GM21529 (cell line): ENCODE data around the gene SLC39A11.
"Not testable (repeated sequence)": the region's sequence is repeated elsewhere in the genome, so short reads cannot be mapped to it uniquely, and the experiment has no call there.

Source experiments
- ATAC-seq: cut with Tn5 transposase; IDR thresholded peaks from one replicate; pipeline ENCODE4 v1.9.1; 2021; ENCODE audit not compliant: unreplicated experiment

SLC39A11 gene

GRCh38 chr17:72732893-72733618 lies 359.4 kb downstream of the SLC39A11 start:
- ATAC-seq, result no peak

DNA sequence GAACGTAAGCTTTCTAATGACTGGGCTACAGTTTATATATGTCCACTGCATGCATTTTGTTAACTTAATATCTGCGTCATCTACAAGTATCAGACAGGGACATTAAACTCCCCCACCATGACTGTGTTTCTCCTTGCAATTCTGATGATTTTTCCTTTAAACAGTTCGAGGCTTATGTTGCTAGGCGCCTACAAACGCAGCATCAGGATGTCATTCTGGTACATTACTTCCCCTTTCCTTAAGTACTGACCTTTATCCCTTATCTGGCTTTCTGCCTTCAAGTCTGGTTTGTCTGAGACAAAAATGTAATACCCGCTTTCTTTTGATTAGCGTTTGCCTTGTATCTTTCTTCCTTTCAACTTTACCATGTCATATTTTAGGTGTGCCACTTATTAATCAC lies 362.4 kb downstream of the SLC39A11 start:
- no peak for ATAC-seq

GRCh38 chr17:72726936-72727335 lies 365.6 kb downstream of the SLC39A11 start:
- ATAC-seq, result peak; percentile 88

- no peak for ATAC-seq
Observed at GRCh38 chr17:72725433-72726068, 366.9 kb downstream of the SLC39A11 start.

DNA sequence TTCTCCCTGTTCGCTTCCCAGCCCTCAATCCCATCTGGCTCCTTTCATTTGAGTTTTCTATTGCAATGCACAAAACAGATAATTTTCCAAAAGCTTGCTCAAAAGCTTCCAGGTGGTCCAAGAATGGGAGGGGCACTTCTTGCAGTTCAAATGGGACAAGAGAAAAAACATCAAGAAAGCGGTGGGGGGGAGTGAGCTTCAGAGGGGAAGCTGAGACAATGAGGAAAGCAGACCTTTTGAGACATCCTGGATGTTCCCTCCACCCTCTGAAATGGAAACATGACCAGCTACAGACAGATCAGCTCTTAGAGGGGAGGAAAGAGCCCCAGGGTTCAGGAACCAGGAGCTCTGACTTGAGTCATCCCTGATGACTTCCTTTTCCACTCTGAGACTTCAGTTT lies 368.2 kb downstream of the SLC39A11 start:
- no peak for ATAC-seq

- ATAC-seq, result no peak
Observed at GRCh38 chr17:72723711-72724110, 368.8 kb downstream of the SLC39A11 start.

DNA sequence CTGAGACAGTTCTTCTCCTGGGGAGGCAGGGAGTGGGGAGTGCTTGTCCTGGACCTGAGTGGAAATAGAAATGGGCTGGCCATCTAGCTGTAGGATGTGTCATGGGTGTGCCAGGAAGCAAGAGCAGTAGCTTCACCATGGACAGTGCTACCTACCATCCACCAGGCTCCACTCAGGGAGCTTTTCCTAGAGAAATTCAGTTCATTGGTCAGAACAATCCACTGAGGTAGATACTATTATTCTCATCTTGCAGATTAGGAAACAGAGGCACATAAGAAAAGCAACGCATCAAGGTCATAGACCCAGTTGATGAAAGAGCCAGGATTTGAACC lies 372.0 kb downstream of the SLC39A11 start:
- no peak for ATAC-seq

GRCh38 chr17:72719578-72720493 lies 372.7 kb downstream of the SLC39A11 start:
- ATAC-seq, result no peak

DNA sequence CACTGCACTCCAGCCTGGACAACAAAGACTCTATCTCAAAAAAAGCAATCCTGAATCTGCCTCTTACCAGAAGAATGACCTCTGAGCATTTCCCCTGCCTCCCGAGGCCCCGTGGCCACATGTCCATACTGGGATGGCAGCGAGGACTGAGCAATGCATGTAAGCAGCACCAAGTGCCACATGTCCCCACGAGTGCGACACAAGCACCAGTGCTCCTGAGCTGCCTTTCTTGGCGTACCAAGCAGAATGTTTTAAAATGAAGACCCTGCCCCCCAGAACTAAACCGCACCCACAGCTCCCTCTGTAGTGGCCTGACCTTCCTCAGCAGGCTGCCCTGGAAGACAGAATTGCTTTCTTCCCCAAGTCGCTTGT lies 373.3 kb downstream of the SLC39A11 start:
- ATAC-seq, result no peak

- no peak for ATAC-seq
Observed at GRCh38 chr17:72717676-72718075, 374.8 kb downstream of the SLC39A11 start.

GRCh38 chr17:72717276-72717675 lies 375.2 kb downstream of the SLC39A11 start:
- ATAC-seq, result no peak

GRCh38 chr17:72715906-72716572 lies 376.4 kb downstream of the SLC39A11 start:
- ATAC-seq, result no peak

GRCh38 chr17:72714357-72714966 lies 378.0 kb downstream of the SLC39A11 start:
- ATAC-seq, result no peak

- no peak for ATAC-seq
Observed at GRCh38 chr17:72713701-72714100, 378.8 kb downstream of the SLC39A11 start.

- no peak for ATAC-seq
Observed at GRCh38 chr17:72711521-72712310, 380.8 kb downstream of the SLC39A11 start.

DNA sequence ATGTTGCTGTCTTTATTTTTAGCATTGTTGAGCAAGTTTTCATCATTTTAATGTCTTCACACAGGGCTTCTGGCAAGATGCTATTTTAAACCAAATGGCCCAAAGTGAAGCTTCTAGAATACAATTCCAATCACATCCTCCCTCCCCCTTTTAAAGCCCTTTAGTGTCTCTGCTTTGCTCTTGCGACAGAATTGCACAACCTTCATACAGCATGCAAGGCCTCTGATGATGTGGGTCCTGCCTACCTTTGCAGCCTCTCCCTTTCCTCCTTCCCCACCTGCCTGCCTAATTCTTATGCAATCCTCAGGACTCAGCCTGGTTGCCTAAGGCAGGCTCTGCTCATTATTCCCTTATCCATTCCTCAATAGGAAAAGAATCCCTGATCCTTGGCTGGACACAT lies 381.7 kb downstream of the SLC39A11 start:
- ATAC-seq, result no peak

- ATAC-seq, result no peak
Observed at GRCh38 chr17:72710202-72710601, 382.3 kb downstream of the SLC39A11 start.

DNA sequence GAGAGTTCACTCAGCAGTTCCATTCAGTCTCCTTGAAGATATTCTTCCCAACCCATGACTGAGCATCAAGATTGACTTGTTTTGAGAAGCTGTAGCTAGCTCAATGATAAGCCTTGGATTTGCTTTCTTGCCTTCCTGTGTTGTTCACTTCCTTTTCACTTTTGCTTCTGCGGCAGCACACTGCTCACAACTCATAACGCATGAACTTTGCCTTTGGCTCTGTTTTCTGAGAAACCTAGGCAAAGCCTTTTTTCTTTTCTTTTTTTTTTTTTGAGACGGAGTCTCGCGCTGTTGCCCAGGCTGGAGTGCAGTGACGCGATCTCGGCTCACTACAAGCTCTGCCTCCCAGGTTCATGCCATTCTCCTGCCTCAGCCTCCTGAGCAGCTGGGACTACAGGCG lies 383.8 kb downstream of the SLC39A11 start:
- ATAC-seq, result not testable (repeated sequence)

DNA sequence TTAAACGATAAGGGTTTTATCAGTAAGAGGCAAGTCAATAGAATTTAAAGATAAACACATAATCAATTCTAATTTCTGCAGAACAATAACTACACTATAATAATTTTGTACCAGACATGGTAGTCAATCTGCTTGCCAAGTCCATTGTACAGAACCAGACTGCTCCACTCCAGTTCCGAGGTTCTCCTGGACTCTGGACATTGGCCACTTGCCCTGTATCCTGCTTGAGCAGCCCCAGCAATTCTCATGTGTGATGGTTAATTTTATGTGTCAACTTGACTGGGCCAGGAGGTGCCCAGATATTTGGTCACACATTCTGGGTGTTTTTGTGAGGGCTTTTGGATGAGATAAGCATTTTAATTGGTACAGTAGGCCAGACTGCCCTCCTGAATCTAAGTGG lies 384.6 kb downstream of the SLC39A11 start:
- no peak for ATAC-seq

DNA sequence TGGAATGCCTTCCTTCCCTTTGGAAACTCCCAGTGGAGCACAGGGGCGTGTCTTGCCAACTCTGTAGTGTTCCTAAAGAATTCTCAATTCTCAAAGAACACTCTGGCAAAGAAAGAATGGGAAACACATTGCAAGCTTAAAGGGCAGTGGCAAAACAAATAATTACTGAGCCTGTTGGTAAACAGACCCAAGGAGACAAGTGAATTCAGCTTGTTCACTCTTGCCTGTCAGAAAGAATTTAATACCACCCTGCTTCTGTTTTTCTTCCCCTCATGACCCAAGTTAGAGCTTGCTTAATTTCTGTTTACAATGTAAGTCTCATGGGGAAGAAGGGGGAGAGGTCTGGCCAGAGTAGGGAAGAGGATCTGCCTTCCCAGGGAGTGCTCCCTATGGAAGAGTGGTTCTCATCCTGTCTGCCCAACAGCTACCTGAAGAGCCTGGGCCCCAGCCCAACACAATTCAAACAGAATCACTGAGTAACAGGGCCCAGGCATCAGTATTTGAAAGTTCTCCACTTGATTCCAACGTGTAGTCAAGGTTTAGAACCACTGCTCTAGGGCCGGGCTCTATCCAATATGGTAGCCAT lies 386.0 kb downstream of the SLC39A11 start:
- no peak for ATAC-seq
